GM12865 (cell line): ENCODE measurements around the gene NUAK2.

ENCODE experiments used
- DNase-seq: peaks from one replicate; pipeline ENCODE4 v3.0.0; 2010; ENCODE audit warnings: low read depth
- H3K4me3 ChIP-seq: 2 replicates; pipeline ENCODE4 v1.5.1; 2011; ENCODE audit warnings: mild to moderate bottlenecking, low read depth, low read length, control low read depth
- CTCF ChIP-seq: IDR thresholded peaks from 2 replicates; pipeline ENCODE4 v1.5.1; 2011; ENCODE audit warnings: low read length, control low read depth, low read depth, inconsistent platforms; ENCODE audit not compliant: insufficient read depth; ENCODE audit errors: missing control alignments

Gene NUAK2

GRCh38 chr1:205259998-205260397 lies 61.5 kb downstream of the NUAK2 start:
- H3K4me3 ChIP-seq, result no peak overlapping the region
- TF ChIP-seq CTCF, result no peak
- no peak for DNase-seq

GRCh38 chr1:205259324-205259832 lies 62.2 kb downstream of the NUAK2 start:
- DNase-seq, result no peak
- no peak for TF ChIP-seq CTCF
- no peak overlapping the region for H3K4me3 ChIP-seq

- TF ChIP-seq CTCF, result no peak
- no peak overlapping the region for H3K4me3 ChIP-seq
- DNase-seq, result no peak
Observed at GRCh38 chr1:205258719-205259118, 62.8 kb downstream of the NUAK2 start.

- no peak overlapping the region for H3K4me3 ChIP-seq
- TF ChIP-seq CTCF, result no peak
- no peak for DNase-seq
Observed at GRCh38 chr1:205258261-205258691, 63.3 kb downstream of the NUAK2 start.

- no peak overlapping the region for H3K4me3 ChIP-seq
- no peak for TF ChIP-seq CTCF
- DNase-seq, result no peak
Observed at GRCh38 chr1:205257735-205258134, 63.8 kb downstream of the NUAK2 start.

- TF ChIP-seq CTCF, result no peak
- H3K4me3 ChIP-seq, result no peak overlapping the region
- DNase-seq, result no peak
Observed at GRCh38 chr1:205256951-205257625, 64.5 kb downstream of the NUAK2 start.
